HUDEP-2 (cell line): ENCODE data around the gene DHRS7B.

ENCODE experiments used
- DNase-seq, 76 experiments: peaks; one replicate each; lab custom pipeline; 2025; ENCODE audit not compliant: unreplicated experiment in 76 of 76; lab: John Stamatoyannopoulos, UW

DHRS7B gene

DNA sequence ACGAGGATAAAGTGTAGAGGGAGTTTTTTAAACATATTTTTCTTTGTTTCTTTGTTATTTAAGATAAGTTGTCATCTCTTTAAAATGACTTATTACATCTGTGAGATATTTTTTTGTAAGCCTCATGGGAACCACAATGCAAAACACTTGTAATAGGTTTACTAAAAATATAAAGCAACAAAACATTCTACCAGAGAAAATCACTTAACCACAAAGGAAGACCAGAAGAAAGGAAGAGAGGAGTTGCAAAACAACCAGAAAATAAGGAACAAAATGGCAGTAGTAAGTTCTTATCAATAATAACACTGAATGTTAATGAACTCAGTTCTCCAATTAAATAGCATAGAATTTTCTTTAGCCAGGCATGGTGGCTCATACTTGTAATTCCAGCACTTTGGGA lies 22.9 kb downstream of the DHRS7B start:
- no peak for DNase-seq

GRCh38 chr17:21152731-21153130 lies 26.0 kb downstream of the DHRS7B start:
- no peak for DNase-seq

- no peak for DNase-seq
Measured at GRCh38 chr17:21157586-21158370, 31.0 kb downstream of the DHRS7B start.

GRCh38 chr17:21160401-21160800 lies 33.6 kb downstream of the DHRS7B start:
- no peak for DNase-seq

DNA sequence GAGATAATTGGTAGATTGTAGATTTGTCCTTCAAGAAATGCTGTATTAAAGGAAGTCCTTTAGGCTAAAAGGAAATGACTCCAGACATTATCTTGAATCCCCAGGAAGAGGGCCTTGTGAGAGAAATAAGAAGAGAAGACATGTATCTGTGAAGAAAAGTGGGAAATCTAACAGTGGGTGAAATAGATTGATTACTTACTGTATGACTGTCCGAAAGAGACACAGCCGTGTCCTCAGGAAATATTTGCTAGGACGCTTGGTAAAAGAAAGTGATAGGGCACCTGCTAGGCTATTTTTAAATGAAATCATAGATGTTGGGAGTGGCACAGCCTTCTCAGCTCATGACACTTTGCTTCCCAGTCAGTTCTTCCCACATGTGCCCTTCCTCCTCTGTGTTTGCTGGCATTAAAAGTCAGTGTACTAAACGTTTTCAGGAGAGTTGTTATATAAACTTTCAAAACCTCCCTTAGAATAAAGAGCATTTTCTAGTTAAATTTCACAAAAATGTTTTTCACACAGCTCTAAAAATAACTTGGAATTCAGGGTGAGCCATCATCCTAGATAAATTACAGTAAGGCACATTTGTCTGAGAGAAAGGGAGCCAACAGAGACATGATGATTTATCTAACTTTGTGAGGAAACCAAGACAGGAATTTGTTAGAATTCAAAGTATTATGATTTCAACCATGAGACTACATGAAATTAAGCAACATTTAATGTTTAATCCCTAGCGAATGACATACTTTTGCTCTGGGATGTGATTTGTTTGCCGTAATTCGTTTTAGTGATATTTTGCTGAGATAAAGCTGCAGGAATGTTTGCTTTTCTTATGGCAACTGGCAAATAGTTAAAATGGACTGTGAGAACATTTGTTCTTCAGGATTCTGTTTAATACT lies 35.0 kb downstream of the DHRS7B start:
- no peak for DNase-seq

GRCh38 chr17:21162394-21162775 lies 35.6 kb downstream of the DHRS7B start:
- DNase-seq, result no peak

DNA sequence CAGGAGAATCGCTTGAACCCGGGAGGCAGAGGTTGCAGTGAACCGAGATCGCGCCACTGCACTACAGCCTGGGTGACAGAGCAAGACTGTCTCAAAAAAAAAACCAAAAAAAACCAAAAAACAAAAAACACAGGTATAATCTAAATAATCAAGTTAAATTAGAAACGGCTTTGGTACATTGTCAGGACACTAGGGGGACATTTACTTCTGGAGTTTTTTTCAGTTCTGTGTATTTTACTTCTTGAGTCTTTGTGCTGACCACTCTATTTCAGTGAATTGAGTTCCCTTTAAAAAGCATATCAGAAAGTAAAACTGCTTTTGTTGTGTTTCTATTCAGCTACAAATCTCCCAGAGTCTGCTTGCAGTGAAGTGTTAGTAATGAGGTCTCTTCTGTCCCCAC lies 36.3 kb downstream of the DHRS7B start:
- no peak for DNase-seq

GRCh38 chr17:21164216-21164615 lies 37.5 kb downstream of the DHRS7B start:
- no peak for DNase-seq

- no peak for DNase-seq
Measured at GRCh38 chr17:21164620-21165019, 37.9 kb downstream of the DHRS7B start.

GRCh38 chr17:21165922-21166594 lies 39.3 kb downstream of the DHRS7B start:
- no peak for DNase-seq

GRCh38 chr17:21166595-21167210 lies 39.9 kb downstream of the DHRS7B start:
- no peak for DNase-seq

DNA sequence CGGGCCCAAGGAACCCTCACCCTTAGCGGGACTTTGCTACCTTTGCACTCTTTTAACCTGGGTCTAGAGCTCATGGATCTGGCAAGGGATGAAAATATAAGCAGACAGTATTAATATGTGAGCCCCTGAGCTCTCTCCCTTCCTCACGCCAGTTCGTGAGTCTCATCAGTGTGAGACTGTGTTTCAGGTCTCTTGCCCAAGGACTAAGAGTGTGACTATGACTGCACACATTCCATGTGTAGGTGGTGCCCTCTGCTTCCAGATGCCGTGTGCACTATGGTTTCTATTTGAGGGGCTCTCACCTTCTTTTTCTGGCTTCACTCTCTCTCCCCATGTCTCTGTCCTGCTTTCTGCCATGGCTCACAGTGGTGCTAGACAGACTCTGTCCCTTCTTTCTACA lies 40.5 kb downstream of the DHRS7B start:
- no peak for DNase-seq

GRCh38 chr17:21168555-21168865 lies 41.7 kb downstream of the DHRS7B start:
- DNase-seq, result no peak

- no peak for DNase-seq
Measured at GRCh38 chr17:21169496-21169895, 42.7 kb downstream of the DHRS7B start.

- no peak for DNase-seq
Measured at GRCh38 chr17:21170809-21171208, 44.0 kb downstream of the DHRS7B start.

DNA sequence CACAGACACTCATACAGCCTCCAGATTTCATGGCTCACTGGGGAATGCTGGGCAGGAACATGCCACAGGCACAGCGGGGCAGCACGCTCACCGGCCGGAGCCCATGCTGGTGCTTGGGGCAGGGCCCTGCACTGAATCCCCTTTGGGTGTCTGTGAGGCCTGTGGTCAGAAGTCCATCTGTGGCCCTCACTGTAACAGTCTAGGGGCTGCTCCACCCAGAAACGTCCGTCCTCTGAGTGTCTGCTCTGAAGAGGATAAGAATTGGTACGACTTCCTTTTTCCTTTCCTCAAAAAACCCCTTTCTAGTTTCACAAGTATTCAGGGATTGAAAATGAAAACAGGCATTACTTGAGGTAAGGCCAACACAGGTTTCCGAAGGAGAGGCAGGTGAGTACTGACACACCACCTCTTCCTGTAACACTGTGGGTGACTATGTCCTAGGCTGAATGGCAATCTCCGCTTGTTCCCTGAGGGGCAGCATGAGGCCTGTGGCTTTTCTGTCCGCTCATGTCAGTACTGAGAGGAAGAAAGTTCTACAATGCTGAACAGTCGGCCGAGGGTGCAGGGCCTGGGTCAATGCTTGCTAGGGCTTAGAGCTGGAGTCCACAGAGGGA lies 44.7 kb downstream of the DHRS7B start:
- no peak for DNase-seq

GRCh38 chr17:21171970-21172510 lies 45.3 kb downstream of the DHRS7B start:
- no peak for DNase-seq

DNA sequence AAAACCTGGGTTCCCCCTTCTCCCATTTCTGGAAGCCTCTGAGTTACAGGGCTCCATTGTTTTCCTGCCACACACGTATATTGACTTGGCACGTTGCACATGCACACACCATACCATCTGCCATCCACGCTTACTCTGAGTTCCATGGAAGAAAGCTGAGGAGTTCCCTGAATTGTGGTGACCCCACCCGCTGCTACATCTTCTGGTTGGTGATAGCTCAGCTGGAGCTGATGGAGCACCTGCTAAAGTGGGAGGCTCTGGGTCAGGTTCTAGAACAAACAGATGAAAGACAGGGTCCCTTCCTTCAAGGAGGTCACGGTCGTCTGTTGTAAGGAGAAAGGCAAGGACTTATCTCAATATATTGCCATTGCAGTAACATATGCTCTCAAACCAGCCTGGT lies 46.1 kb downstream of the DHRS7B start:
- peak in 6 of 76 experiments; percentile 6 to 35 (median 24) for DNase-seq

DNA sequence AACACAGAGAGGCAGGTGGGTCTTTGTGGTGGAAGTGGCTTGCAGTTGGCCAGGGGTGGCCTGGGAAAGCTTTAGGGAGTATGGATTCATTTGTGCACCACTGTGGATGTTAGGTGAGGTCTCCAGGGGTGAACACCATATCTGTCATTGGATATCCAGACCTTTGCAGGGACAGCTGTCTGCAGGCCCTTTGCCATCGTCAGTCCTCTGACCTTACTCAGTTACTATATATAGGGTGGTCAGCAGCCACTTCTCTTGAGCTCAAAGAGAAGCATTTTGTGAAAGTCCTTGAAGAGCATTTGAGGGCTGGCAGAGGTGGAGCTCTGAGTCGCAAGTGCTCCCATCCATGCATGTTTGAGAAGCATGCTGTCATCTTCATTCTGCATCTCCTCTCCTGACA lies 46.8 kb downstream of the DHRS7B start:
- no peak for DNase-seq

DNA sequence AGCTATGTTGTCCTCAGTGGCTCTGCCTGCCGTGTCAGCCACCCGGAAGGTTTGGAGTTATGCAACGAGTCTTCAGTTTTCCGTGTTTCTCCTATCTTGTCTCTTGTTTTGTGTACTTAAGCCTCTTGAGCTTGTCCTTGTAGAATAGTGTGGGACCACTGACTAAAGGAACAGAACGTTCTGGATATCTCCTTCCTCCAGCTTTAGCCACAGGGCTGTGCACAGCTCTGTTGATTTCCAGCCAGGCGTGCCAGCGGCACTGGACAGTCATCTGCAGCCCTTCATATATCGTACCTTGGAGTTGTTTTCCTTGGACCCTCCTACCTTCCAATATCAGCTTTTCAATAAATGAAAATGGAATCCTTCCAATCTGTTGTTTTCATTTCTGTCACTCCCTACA lies 47.4 kb downstream of the DHRS7B start:
- no peak for DNase-seq
